ENCODE measurements around the gene DNER.

Gene DNER

GRCh38 chr2:229437467-229437866 is 276.9 kb downstream of the DNER start:
- TF ChIP-seq CTCF (conservative IDR thresholded peaks at IDR 0.05; ENCODE audit: low read depth, low read length): no peak
- no peak for DNase-seq (ENCODE audit: low read depth)
- no peak overlapping the region for H3K4me3 ChIP-seq (ENCODE audit: low read depth, low read length)

GRCh38 chr2:229434187-229434586 is 280.2 kb downstream of the DNER start:
- no peak overlapping the region for H3K4me3 ChIP-seq (ENCODE audit: low read depth, low read length)
- TF ChIP-seq CTCF (conservative IDR thresholded peaks at IDR 0.05; ENCODE audit: low read depth, low read length): no peak
- DNase-seq (ENCODE audit: low read depth): peak; percentile 39

- DNase-seq (ENCODE audit: low read depth): peak; percentile 52
- TF ChIP-seq CTCF (conservative IDR thresholded peaks at IDR 0.05; ENCODE audit: low read depth, low read length): no peak
- no peak overlapping the region for H3K4me3 ChIP-seq (ENCODE audit: low read depth, low read length)
Observed at GRCh38 chr2:229433351-229433750, 281.0 kb downstream of the DNER start.

- DNase-seq (ENCODE audit: low read depth): peak; percentile 88
- H3K4me3 ChIP-seq (ENCODE audit: low read depth, low read length): no peak overlapping the region
- peak; percentile 54 for TF ChIP-seq CTCF (conservative IDR thresholded peaks at IDR 0.05; ENCODE audit: low read depth, low read length)
Observed at GRCh38 chr2:229431327-229431954, 282.9 kb downstream of the DNER start.

- DNase-seq (ENCODE audit: low read depth): no peak
- no peak for TF ChIP-seq CTCF (conservative IDR thresholded peaks at IDR 0.05; ENCODE audit: low read depth, low read length)
- no peak overlapping the region for H3K4me3 ChIP-seq (ENCODE audit: low read depth, low read length)
Observed at GRCh38 chr2:229429589-229429988, 284.8 kb downstream of the DNER start.

GRCh38 chr2:229426464-229426863 is 287.9 kb downstream of the DNER start:
- no peak for DNase-seq (ENCODE audit: low read depth)
- no peak overlapping the region for H3K4me3 ChIP-seq (ENCODE audit: low read depth, low read length)
- TF ChIP-seq CTCF (conservative IDR thresholded peaks at IDR 0.05; ENCODE audit: low read depth, low read length): no peak

GRCh38 chr2:229425598-229425997 is 288.8 kb downstream of the DNER start:
- no peak for TF ChIP-seq CTCF (conservative IDR thresholded peaks at IDR 0.05; ENCODE audit: low read depth, low read length)
- no peak overlapping the region for H3K4me3 ChIP-seq (ENCODE audit: low read depth, low read length)
- DNase-seq (ENCODE audit: low read depth): no peak

Data from choroid plexus epithelial cell (primary cell).